ENCODE measurements around the gene BMERB1. TPM values are rescaled to one million over a fixed set of nuclear protein-coding genes. Genes with fewer than 3 reads are reported as not detected.

BMERB1 gene
- total RNA-seq, 1 donor: 105 TPM

DNA sequence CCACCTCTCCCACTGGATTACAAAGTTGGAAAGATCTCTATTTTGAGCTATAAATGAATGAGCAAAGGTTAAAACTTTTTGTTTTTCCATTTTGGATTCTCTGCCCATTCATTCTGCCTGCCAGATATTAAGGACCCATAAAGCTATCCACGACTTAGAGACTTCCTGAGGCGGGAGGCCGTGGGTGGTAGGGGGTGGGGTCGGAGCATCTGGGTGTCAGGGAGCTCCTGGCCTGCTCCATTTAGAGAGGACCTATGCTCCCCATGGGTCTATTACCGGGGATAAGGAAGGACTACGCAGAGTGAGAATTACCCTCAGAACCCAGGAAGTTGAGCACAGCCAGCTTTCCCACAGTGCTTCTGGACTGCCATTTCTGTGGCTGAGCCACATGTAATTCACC is 162.7 kb downstream of the BMERB1 start:
- DNase-seq (ENCODE audit: low read depth): no peak
- no peak for TF ChIP-seq CTCF (IDR thresholded peaks at IDR 0.05; ENCODE audit: insufficient read depth, low read length)

GRCh38 chr16:15597822-15598647 is 163.6 kb downstream of the BMERB1 start:
- no peak overlapping the region for H3K4me3 ChIP-seq (ENCODE audit: low read depth, low read length)
- no peak for TF ChIP-seq CTCF (IDR thresholded peaks at IDR 0.05; ENCODE audit: insufficient read depth, low read length)
- no peak for DNase-seq (ENCODE audit: low read depth)

More for the DNA sequence above, 162.7 kb downstream of the BMERB1 start:
- no peak overlapping the region for H3K4me3 ChIP-seq (ENCODE audit: low read depth, low read length)

DNA sequence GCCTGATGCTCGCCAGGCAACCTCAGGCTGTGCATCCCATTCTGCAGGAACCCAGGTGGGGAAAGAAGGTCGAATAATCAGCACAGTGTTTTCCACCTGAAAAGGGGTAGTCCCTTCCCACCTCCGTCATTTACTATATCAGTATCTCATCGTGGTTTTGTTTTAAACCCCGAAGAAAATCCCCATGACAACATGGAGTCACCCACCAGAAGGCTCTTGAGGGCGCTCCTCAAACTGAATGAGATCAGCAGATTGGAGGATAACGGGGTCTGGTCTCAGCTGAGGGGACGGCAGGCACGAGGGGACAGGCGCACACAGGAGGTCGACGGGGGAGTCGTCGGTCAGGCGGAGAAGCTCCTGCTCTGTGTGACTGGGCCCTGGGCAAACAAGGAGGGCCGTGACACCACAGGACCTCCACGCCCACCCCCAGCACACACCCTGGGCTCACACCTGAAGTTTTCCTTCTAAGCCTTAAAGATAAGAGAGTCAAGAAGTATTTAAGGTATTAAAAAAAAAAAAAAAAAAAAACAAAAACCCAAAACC is 164.3 kb downstream of the BMERB1 start:
- DNase-seq (ENCODE audit: low read depth): no peak
- no peak for TF ChIP-seq CTCF (IDR thresholded peaks at IDR 0.05; ENCODE audit: insufficient read depth, low read length)

GRCh38 chr16:15599303-15600070 is 165.1 kb downstream of the BMERB1 start:
- no peak for TF ChIP-seq CTCF (IDR thresholded peaks at IDR 0.05; ENCODE audit: insufficient read depth, low read length)
- no peak for DNase-seq (ENCODE audit: low read depth)
- H3K4me3 ChIP-seq (ENCODE audit: low read depth, low read length): no peak overlapping the region

More for the DNA sequence above, 164.3 kb downstream of the BMERB1 start:
- H3K4me3 ChIP-seq (ENCODE audit: low read depth, low read length): no peak overlapping the region

- no peak overlapping the region for H3K4me3 ChIP-seq (ENCODE audit: low read depth, low read length)
- TF ChIP-seq CTCF (IDR thresholded peaks at IDR 0.05; ENCODE audit: insufficient read depth, low read length): no peak
- DNase-seq (ENCODE audit: low read depth): no peak
Observed at GRCh38 chr16:15601212-15601879, 167.0 kb downstream of the BMERB1 start.

DNA sequence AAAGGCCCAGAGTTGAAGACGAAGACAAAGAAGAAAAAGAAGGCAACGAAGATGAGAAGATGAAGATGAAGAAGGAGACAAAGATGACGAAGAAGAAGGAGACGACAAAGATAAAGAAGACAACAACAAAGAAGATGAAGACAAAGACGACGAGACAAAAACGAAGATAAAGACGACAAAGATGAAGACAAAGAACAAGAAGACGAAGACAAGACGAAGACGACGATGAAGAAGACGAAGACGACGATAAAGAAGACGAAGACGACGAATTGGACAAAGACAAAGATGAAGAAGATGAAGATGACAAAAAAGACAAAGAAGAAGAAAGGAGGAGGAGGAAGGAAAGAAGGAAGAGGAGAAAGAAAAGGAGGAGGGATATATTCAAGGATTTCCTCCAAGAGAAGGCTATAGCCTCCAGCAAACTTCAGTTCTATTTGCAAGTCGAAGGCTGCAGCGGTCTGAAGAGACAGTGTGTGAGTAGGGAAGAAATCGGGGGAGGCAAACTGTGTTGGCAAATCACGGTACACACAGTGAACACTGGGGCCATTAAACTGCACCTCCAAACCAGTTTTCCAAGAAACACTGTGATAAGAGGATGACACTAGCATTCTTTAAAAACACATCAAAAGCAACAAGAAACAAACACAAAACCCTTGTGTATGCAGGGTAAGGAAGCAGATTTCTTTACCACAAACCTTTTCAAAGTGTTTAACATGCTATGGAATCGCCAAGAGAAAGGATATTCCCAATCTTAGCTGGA is 168.1 kb downstream of the BMERB1 start:
- H3K4me3 ChIP-seq (ENCODE audit: low read depth, low read length): no peak overlapping the region
- no peak for TF ChIP-seq CTCF (IDR thresholded peaks at IDR 0.05; ENCODE audit: insufficient read depth, low read length)
- no peak for DNase-seq (ENCODE audit: low read depth)
